ENCODE measurements around the gene SV2A. TPM values are rescaled to one million over a fixed set of nuclear protein-coding genes. Genes with fewer than 3 reads are reported as not detected.

The SV2A gene
- total RNA-seq, result 1 to 10 TPM; 1.4 to 1.7 TPM
- polyA plus RNA-seq (ENCODE audit: insufficient read depth, low read depth, low replicate concordance), result 2.3 TPM
- long read RNA-seq, donor 1, full-length matches to known transcripts, result 2 of 2 reads
- long read RNA-seq, donor 1, partial matches to known transcripts, result 0 of 2 reads
- long read RNA-seq, donor 1, other reads (novel, unspliced or antisense), result 0 of 2 reads
- long read RNA-seq, donor 2, full-length matches to known transcripts, result 1 of 1 reads
- long read RNA-seq, donor 2, partial matches to known transcripts, result 0 of 1 reads
- long read RNA-seq, donor 2, other reads (novel, unspliced or antisense), result 0 of 1 reads

- H3K27ac ChIP-seq, result no peak within 1 kb of the TSS
- H3K4me3 ChIP-seq, result peak within 1 kb of the TSS; percentile 40 to 57
- H3K27me3 ChIP-seq, result no peaks in the 10 kb centered on the region
- intact Hi-C loops (cut with DNase I; ENCODE audit: low total_unique reads), result no loop called here
- no peak for TF ChIP-seq CTCF (IDR thresholded peaks at IDR 0.05)
- no peak for TF ChIP-seq POLR2A (IDR thresholded peaks at IDR 0.05)
- no peaks in the 10 kb centered on the region for H3K9me3 ChIP-seq
- DNase-seq, result no peak
- WGBS, 2 donors, result 0% methylated on average over 4 to 24 of the region's 24 CpGs
- H3K36me3 ChIP-seq (ENCODE audit: low read depth, missing control alignments), result no peaks in the 10 kb centered on the region
- no peaks in the 10 kb centered on the region for H3K4me1 ChIP-seq
These were observed at the start of gene SV2A for GRCh38 chr1:149917571-149918144. TSS of gene SV2A (minus strand) at chr1:149917844. CDS start at chr1:149913840, 4,004 bp downstream.

- intact Hi-C loops (cut with DNase I; ENCODE audit: low total_unique reads), result no loop called here
- H3K27ac ChIP-seq, result no peak overlapping the region
- WGBS, 2 donors, result 73 to 77% methylated on average over 3 of the region's 3 CpGs
These were observed 49.4 kb upstream of the SV2A start for GRCh38 chr1:149967041-149967440.

GRCh38 chr1:149966405-149966804 lies 48.8 kb upstream of the SV2A start:
- intact Hi-C loops (cut with DNase I; ENCODE audit: low total_unique reads), result no loop called here
- Histone ChIP-seq H3K9me3 (no peaks in the 10 kb centered on the region), H3K27me3 (no peaks in the 10 kb centered on the region), H3K27ac (no peak overlapping the region), H3K36me3 (ENCODE audit: low read depth, missing control alignments) (no peaks in the 10 kb centered on the region), H3K4me1 (peaks cover 15% of the 10 kb centered on the region), H3K4me3 (no peak overlapping the region)
- 59 to 71% methylated on average over 1 of the region's 1 CpG for WGBS, 2 donors
- no peak for DNase-seq
- TF ChIP-seq CTCF (IDR thresholded peaks at IDR 0.05) (no peak), POLR2A (IDR thresholded peaks at IDR 0.05) (no peak)

More at GRCh38 chr1:149967041-149967440, 49.4 kb upstream of the SV2A start:
- no peaks in the 10 kb centered on the region for H3K36me3 ChIP-seq (ENCODE audit: low read depth, missing control alignments)
- H3K9me3 ChIP-seq, result no peaks in the 10 kb centered on the region
- no peak overlapping the region for H3K4me3 ChIP-seq
- DNase-seq, result peak; percentile 20
- H3K27me3 ChIP-seq, result no peaks in the 10 kb centered on the region
- no peak for TF ChIP-seq CTCF (IDR thresholded peaks at IDR 0.05)
- no peak for TF ChIP-seq POLR2A (IDR thresholded peaks at IDR 0.05)
- peaks cover 15% of the 10 kb centered on the region for H3K4me1 ChIP-seq

- no peak for DNase-seq
- TF ChIP-seq POLR2A (IDR thresholded peaks at IDR 0.05) (no peak), CTCF (IDR thresholded peaks at IDR 0.05) (no peak)
- Histone ChIP-seq H3K9me3 (no peaks in the 10 kb centered on the region), H3K4me3 (no peak overlapping the region), H3K27me3 (no peaks in the 10 kb centered on the region), H3K4me1 (peaks cover 15% of the 10 kb centered on the region), H3K27ac (no peak overlapping the region), H3K36me3 (ENCODE audit: low read depth, missing control alignments) (no peaks in the 10 kb centered on the region)
- intact Hi-C loops (cut with DNase I; ENCODE audit: low total_unique reads), result no loop called here
- WGBS, 2 donors, result 69 to 85% methylated on average over 3 of the region's 3 CpGs
These were observed 47.8 kb upstream of the SV2A start for GRCh38 chr1:149965440-149965839.

All from testis (tissue), 5 donors.